ENCODE results near the gene PBX4.

PBX4 gene

GRCh38 chr19:19538061-19538784 is 80.3 kb downstream of the PBX4 start, which contains the start of gene CILP2:
TSS of gene CILP2 (plus strand) at chr19:19538265. CDS start at chr19:19538350, 85 bp downstream.
- DNase-seq (ENCODE audit: low read depth) = peak; percentile 37

GRCh38 chr19:19537075-19538048 is 81.1 kb downstream of the PBX4 start:
- DNase-seq (ENCODE audit: low read depth) = no peak

- DNase-seq (ENCODE audit: low read depth) = no peak
These were observed 82.9 kb downstream of the PBX4 start for GRCh38 chr19:19535311-19536191.

- no peak for DNase-seq (ENCODE audit: low read depth)
These were observed 83.8 kb downstream of the PBX4 start for GRCh38 chr19:19534556-19535265.

- no peak for DNase-seq (ENCODE audit: low read depth)
These were observed 84.6 kb downstream of the PBX4 start for GRCh38 chr19:19533841-19534240.

- DNase-seq (ENCODE audit: low read depth) = no peak
These were observed 85.4 kb downstream of the PBX4 start for GRCh38 chr19:19532806-19533701.

- DNase-seq (ENCODE audit: low read depth) = peak; percentile 67
These were observed 86.3 kb downstream of the PBX4 start for GRCh38 chr19:19531951-19532805.

GRCh38 chr19:19530889-19531288 is 87.6 kb downstream of the PBX4 start:
- DNase-seq (ENCODE audit: low read depth) = no peak

GRCh38 chr19:19530423-19530804 is 88.1 kb downstream of the PBX4 start:
- DNase-seq (ENCODE audit: low read depth) = peak; percentile 40

- no peak for DNase-seq (ENCODE audit: low read depth)
These were observed 88.6 kb downstream of the PBX4 start for GRCh38 chr19:19529783-19530422.

- no peak for DNase-seq (ENCODE audit: low read depth)
These were observed 89.6 kb downstream of the PBX4 start, which contains the start of gene YJEFN3 for GRCh38 chr19:19528721-19529490. TSS of gene YJEFN3 (plus strand) at chr19:19528911. CDS start at chr19:19528933, 22 bp downstream.

- DNase-seq (ENCODE audit: low read depth) = no peak
These were observed 90.5 kb downstream of the PBX4 start for GRCh38 chr19:19527674-19528625.

- no peak for DNase-seq (ENCODE audit: low read depth)
These were observed 91.2 kb downstream of the PBX4 start for GRCh38 chr19:19527371-19527656.

- no peak for DNase-seq (ENCODE audit: low read depth)
These were observed 91.7 kb downstream of the PBX4 start for GRCh38 chr19:19526581-19527370.

- DNase-seq (ENCODE audit: low read depth) = no peak
These were observed 92.7 kb downstream of the PBX4 start for GRCh38 chr19:19525611-19526380.

Measured in EH (cell line).